HepG2 (cell line): Measurements from ENCODE around the gene SYS1. TPM values are rescaled to one million over a fixed set of nuclear protein-coding genes. Genes with fewer than 3 reads are reported as not detected.
A peak's percentile ranks its signal among the peaks of the same experiment; 100 is the strongest.

ENCODE experiments used
- ARNTL ChIP-seq: sonication (generic); formaldehyde crosslinking; IDR thresholded peaks from 2 replicates; pipeline ENCODE4 v1.4.0; 2020; ENCODE audit warnings: mild to moderate bottlenecking, missing genetic modification reagents
- CREB1 ChIP-seq, 2 experiments: fragments of 450-650 bp in 1 of 2; IDR thresholded peaks; 2 replicates each; pipeline ENCODE4 v1.6.1; 2016 to 2017; ENCODE audit warnings: control low read depth in 1 of 2, mild to moderate bottlenecking in 1 of 2, missing compliant biosample characterization in 1 of 2, missing genetic modification characterization in 1 of 2
- FOXA3 ChIP-seq: IDR thresholded peaks from 2 replicates; pipeline ENCODE4 v1.6.1; 2016; ENCODE audit warnings: missing genetic modification reagents, missing compliant biosample characterization
- HMGA1 ChIP-seq: sonication (generic); formaldehyde crosslinking; conservative IDR thresholded peaks from 2 replicates; pipeline ENCODE4 v1.4.0; 2020; ENCODE audit warnings: missing genetic modification reagents
- HOXA3 ChIP-seq: sonication (generic); formaldehyde crosslinking; IDR thresholded peaks from 2 replicates; pipeline ENCODE4 v1.5.0; 2020; ENCODE audit warnings: missing genetic modification reagents
- KDM5A ChIP-seq: fragments of 200-600 bp; sonication (generic); IDR thresholded peaks from 2 replicates; pipeline ENCODE4 v1.7.0; 2018; ENCODE audit warnings: antibody characterized with exemption, mild to moderate bottlenecking, low read length, borderline replicate concordance
- KLF13 ChIP-seq: sonication (generic); formaldehyde crosslinking; IDR thresholded peaks from 2 replicates; pipeline ENCODE4 v1.4.0; 2020; ENCODE audit warnings: mild to moderate bottlenecking, missing genetic modification reagents
- MEIS2 ChIP-seq: sonication (generic); formaldehyde crosslinking; IDR thresholded peaks from 2 replicates; pipeline ENCODE4 v1.9.0; 2021; ENCODE audit warnings: mild to moderate bottlenecking, missing genetic modification reagents
- NRL ChIP-seq: sonication (generic); formaldehyde crosslinking; IDR thresholded peaks from 2 replicates; pipeline ENCODE4 v1.5.0; 2020; ENCODE audit warnings: missing genetic modification reagents, mild to moderate bottlenecking, moderate library complexity, borderline replicate concordance
- RFX3 ChIP-seq: IDR thresholded peaks from 2 replicates; pipeline ENCODE4 v1.6.1; 2016; ENCODE audit warnings: missing biosample characterization, missing genetic modification reagents
- RXRB ChIP-seq: IDR thresholded peaks from 2 replicates; pipeline ENCODE4 v1.6.1; 2016; ENCODE audit warnings: borderline replicate concordance, missing genetic modification reagents, missing compliant biosample characterization
- SALL2 ChIP-seq: sonication (generic); formaldehyde crosslinking; IDR thresholded peaks from 2 replicates; pipeline ENCODE4 v1.8.1; 2023; ENCODE audit warnings: mild to moderate bottlenecking, missing genetic modification reagents, inconsistent platforms
- SP4 ChIP-seq: sonication (generic); formaldehyde crosslinking; IDR thresholded peaks from 2 replicates; pipeline ENCODE4 v1.8.1; 2023; ENCODE audit warnings: mild to moderate bottlenecking, missing genetic modification reagents
- TGIF2 ChIP-seq: IDR thresholded peaks from 2 replicates; pipeline ENCODE4 v1.6.1; 2016; ENCODE audit warnings: control low read depth, missing compliant biosample characterization
- ZBTB8A ChIP-seq: sonication (generic); formaldehyde crosslinking; IDR thresholded peaks from 2 replicates; pipeline ENCODE4 v1.4.0; 2020; ENCODE audit warnings: mild to moderate bottlenecking, low read depth, missing genetic modification reagents, borderline replicate concordance
- ZNF282 ChIP-seq: fragments of 450-650 bp; IDR thresholded peaks from 2 replicates; pipeline ENCODE4 v1.6.1; 2018; ENCODE audit not compliant: partially characterized antibody
- polyA plus RNA-seq, 8 experiments: library from polyadenylated mRNA; depleted of rRNA in 3 of 8; stranded (reverse) in 7 of 8; unstranded in 1 of 8; fragments of >200 nt; fragmentation: Illumina TruSeq in 4 of 8; extraction: Trizol in 4 of 8; gene quantifications; 2 replicates each; pipeline versions ENCODE4 v1.2.1 to v1.2.3, GENCODE V29; 2011 to 2016; ENCODE audit warnings: low read depth in 4 of 8, missing spikeins in 1 of 8, mixed read lengths in 1 of 8; ENCODE audit not compliant: insufficient read depth in 1 of 8
- total RNA-seq, 5 experiments: library from RNA; depleted of rRNA; stranded (reverse); fragments of >200 nt; fragmentation: Illumina TruSeq; extraction: Trizol; gene quantifications; 2 replicates each; pipeline ENCODE4 v1.2.3, GENCODE V29; 2016; ENCODE audit warnings: low read depth in 1 of 5
- TF ChIP-seq, protein P1 (sequence below): sonication (generic); formaldehyde crosslinking; IDR thresholded peaks from 2 replicates; pipeline ENCODE4 v1.4.0; 2020; ENCODE audit warnings: mild to moderate bottlenecking, missing genetic modification reagents
- TF ChIP-seq, protein P2 (sequence below): sonication (generic); formaldehyde crosslinking; IDR thresholded peaks from 2 replicates; pipeline ENCODE4 v1.9.0; 2021; ENCODE audit warnings: missing genetic modification reagents, borderline replicate concordance

SYS1 gene
- total and polyA plus RNA-seq, 2 of the 13 experiments (the other 11 are each of a cell fraction or from before 2014, with no cell fraction given) = 38.3 to 65.6 TPM

- TF ChIP-seq KLF13 (no peak), ZBTB8A (CRISPR knock-in tag) (no peak), SP4 (peak; percentile 59), RFX3 (0 out of 2 replicates have a peak, but pooled peaks have one; percentile 33), NRL (no peak), HMGA1 (CRISPR knock-in tag) (no peak), RXRB (CRISPR knock-in tag) (0 out of 2 replicates have a peak, but pooled peaks have one; percentile 72), ZNF282 (no peak), CREB1 (IDR thresholded peaks at IDR 0.05) (no peak), CREB1 (CRISPR knock-in tag; IDR thresholded peaks at IDR 0.05) (peak; percentile 22; the same call in 1 of the 2 replicates), SALL2 (CRISPR knock-in tag) (peak; percentile 65; the same call in 1 of the 2 replicates), HOXA3 (CRISPR knock-in tag) (peak; percentile 59; the same call in 1 of the 2 replicates), ARNTL (CRISPR knock-in tag) (0 out of 2 replicates have a peak, but pooled peaks have one; percentile 48), TGIF2 (peak; percentile 40; the same call in 1 of the 2 replicates), FOXA3 (CRISPR knock-in tag) (peak; percentile 58; the same call in 1 of the 2 replicates), KDM5A (no peak; the same call in 1 of the 2 replicates), MEIS2 (CRISPR knock-in tag) (peak; percentile 98)
- TF ChIP-seq, protein P1, sequence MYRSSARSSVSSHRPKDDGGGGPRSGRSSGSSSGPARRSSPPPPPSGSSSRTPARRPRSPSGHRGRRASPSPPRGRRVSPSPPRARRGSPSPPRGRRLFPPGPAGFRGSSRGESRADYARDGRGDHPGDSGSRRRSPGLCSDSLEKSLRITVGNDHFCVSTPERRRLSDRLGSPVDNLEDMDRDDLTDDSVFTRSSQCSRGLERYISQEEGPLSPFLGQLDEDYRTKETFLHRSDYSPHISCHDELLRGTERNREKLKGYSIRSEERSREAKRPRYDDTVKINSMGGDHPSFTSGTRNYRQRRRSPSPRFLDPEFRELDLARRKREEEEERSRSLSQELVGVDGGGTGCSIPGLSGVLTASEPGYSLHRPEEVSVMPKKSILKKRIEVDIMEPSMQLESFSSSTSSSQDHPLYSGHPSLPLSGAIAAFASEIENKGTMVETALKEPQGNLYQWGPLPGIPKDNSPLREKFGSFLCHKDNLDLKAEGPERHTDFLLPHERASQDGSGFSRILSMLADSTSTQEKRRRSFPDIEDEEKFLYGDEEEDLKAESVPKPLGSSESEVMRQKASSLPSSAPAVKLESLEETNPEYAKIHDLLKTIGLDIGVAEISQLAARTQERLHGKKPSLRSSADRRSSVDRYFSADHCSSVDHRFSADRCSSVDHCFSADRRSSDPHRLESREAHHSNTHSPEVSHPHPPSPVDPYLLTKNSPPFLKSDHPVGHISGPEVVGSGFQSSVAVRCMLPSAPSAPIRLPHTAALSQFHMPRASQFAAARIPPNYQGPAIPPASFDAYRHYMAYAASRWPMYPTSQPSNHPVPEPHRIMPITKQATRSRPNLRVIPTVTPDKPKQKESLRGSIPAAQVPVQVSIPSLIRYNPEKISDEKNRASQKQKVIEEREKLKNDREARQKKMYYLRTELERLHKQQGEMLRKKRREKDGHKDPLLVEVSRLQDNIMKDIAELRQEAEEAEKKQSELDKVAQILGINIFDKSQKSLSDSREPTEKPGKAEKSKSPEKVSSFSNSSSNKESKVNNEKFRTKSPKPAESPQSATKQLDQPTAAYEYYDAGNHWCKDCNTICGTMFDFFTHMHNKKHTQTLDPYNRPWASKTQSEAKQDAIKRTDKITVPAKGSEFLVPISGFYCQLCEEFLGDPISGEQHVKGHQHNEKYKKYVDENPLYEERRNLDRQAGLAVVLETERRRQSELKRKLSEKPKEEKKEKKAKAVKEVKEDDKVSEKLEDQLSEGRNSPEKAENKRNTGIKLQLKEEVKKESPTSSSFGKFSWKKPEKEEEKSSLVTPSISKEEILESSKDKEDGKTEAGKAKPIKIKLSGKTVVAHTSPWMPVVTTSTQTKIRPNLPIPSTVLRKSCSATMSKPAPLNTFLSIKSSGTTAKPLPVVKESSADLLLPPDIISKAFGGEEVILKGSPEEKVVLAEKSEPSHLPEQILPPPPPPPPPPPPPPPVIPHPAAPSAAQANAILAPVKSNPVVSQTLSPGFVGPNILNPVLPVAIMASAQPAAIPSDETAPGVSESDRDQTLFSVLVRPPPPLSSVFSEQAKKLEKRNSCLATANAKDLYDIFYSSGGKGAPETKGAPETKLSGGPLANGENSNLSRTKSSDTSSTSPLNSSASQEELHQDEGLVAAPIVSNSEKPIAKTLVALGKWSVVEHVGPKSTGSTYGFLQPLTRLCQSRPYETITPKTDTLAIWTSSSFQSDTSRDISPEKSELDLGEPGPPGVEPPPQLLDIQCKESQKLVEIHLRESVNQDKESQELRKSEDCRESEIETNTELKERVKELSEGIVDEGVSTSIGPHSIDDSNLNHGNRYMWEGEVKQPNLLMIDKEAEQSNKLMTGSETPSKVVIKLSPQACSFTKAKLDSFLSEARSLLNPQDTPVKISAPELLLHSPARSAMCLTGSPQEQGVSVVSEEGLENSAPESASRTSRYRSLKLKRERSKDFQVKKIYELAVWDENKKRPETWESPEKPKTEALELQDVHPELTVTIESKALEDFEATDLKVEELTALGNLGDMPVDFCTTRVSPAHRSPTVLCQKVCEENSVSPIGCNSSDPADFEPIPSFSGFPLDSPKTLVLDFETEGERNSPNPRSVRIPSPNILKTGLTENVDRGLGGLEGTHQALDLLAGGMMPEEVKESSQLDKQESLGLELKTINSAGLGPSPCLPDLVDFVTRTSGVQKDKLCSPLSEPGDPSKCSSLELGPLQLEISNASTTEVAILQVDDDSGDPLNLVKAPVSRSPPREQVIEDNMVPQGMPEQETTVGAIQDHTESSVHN (CRISPR knock-in tag) = 0 out of 2 replicates have a peak, but pooled peaks have one; percentile 13
- TF ChIP-seq, protein P2, sequence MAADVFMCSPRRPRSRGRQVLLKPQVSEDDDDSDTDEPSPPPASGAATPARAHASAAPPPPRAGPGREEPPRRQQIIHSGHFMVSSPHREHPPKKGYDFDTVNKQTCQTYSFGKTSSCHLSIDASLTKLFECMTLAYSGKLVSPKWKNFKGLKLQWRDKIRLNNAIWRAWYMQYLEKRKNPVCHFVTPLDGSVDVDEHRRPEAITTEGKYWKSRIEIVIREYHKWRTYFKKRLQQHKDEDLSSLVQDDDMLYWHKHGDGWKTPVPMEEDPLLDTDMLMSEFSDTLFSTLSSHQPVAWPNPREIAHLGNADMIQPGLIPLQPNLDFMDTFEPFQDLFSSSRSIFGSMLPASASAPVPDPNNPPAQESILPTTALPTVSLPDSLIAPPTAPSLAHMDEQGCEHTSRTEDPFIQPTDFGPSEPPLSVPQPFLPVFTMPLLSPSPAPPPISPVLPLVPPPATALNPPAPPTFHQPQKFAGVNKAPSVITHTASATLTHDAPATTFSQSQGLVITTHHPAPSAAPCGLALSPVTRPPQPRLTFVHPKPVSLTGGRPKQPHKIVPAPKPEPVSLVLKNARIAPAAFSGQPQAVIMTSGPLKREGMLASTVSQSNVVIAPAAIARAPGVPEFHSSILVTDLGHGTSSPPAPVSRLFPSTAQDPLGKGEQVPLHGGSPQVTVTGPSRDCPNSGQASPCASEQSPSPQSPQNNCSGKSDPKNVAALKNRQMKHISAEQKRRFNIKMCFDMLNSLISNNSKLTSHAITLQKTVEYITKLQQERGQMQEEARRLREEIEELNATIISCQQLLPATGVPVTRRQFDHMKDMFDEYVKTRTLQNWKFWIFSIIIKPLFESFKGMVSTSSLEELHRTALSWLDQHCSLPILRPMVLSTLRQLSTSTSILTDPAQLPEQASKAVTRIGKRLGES (CRISPR knock-in tag) = no peak
These were observed 40.0 kb upstream of the SYS1 start (continued) for GRCh38 chr20:45322952-45323383.
